Pancreas (tissue), 10 donors: ENCODE data around the gene ALG12. TPM values are rescaled to one million over a fixed set of nuclear protein-coding genes. Genes with fewer than 3 reads are reported as not detected.

Experiments
- ATAC-seq, 4 donors: fragments of 200-7000 bp; cut with Tn5 transposase; one replicate each; pipeline versions ENCODE4 v1.8.0 to v1.9.1; 2020; ENCODE audit warnings: mild to moderate bottlenecking in 4 of 4, moderate library complexity in 4 of 4
- DNase-seq, 6 donors: peaks; one replicate each; pipeline ENCODE4 v3.0.0-alpha.2; 2020
- FAIRE-seq: peaks from 2 replicates; lab custom pipeline; 2012; peaks lifted over from hg19 to GRCh38; lab: Jason Lieb, UNC
- H3K27ac ChIP-seq, 4 donors: fragments of 200-600 bp; sonication (generic); 1 replicate in 3 of 4; 2 replicates in 1 of 4; pipeline versions ENCODE4 v1.5.0 to v1.8.0; 2020
- H3K27me3 ChIP-seq, 4 donors: fragments of 200-600 bp; one replicate each; pipeline ENCODE4 v1.8.0; 2021
- H3K36me3 ChIP-seq, 3 donors: fragments of 200-600 bp; sonication (generic) in 1 of 3; one replicate each; pipeline versions ENCODE4 v1.5.0 to v1.8.0; 2020 to 2021
- H3K4me1 ChIP-seq, 3 donors: fragments of 200-600 bp; one replicate each; pipeline ENCODE4 v1.8.0; 2021
- H3K4me3 ChIP-seq, 4 donors: fragments of 200-600 bp; sonication (generic) in 2 of 4; one replicate each; pipeline versions ENCODE4 v1.5.0 to v1.8.0; 2020 to 2021
- H3K9me3 ChIP-seq, 4 donors: fragments of 200-600 bp; one replicate each; pipeline ENCODE4 v1.8.0; 2021
- WGBS, 2 donors: extraction: QIAGEN DNeasy Blood & Tissue Kit; methylation state at CpG; one replicate each; pipeline ENCODE4 v1.1.7; 2013; 5-methylcytosine and 5-hydroxymethylcytosine counted together
- intact Hi-C, 3 donors: fragments of 100-400 bp; cut with DNase I; formaldehyde crosslinking; loops; one replicate each; pipeline versions ENCODE4 v1.11.1 to v1.14.2; 2022
- polyA plus RNA-seq, 2 donors: library from polyadenylated mRNA; stranded (reverse); fragments of 200-250 nt; gene quantifications; one replicate each; pipeline ENCODE4 v1.2.3, GENCODE V29; 2013
- total RNA-seq, 6 donors: library from RNA; stranded (reverse); fragmentation: NEBNext Ultra II Directional in 4 of 6; extraction: Animal tissue kit (Norgen Biotek cat#: 25700) in 4 of 6; gene quantifications; one replicate each; pipeline versions ENCODE4 v1.2.1 to v1.2.4, GENCODE V29; 2021 to 2023
- TF ChIP-seq, protein P1 (sequence below), 4 donors: fragments of 200-600 bp; sonication (generic) in 3 of 4; IDR thresholded peaks; one replicate each; pipeline versions ENCODE4 v1.5.0 to v1.8.0; 2021; ENCODE audit warnings: antibody characterized with exemption in 4 of 4
- donor health status: healthy with polysubstance abuse.
- donor health status: DM: no; HTN: no; CAD: no; lungs with moderate emphysema.
- donor health status: DM: no; HTN: no; CAD: no.
- donor health status: control.
- donor health status: control.
- donor health status: Bipolar disorder and iron deficiency.
- donor health status: DM: yes; HTN: yes; CAD: no.
- donor health status: DM: no; HTN: no; CAD: no.
- donor health status: DM: no; HTN: no; CAD: no.
- donor health status: DM: yes; HTN: yes; CAD: no.

ALG12 gene
- total and polyA plus RNA-seq, 8 donors, result 7.1 to 13.1 (median 10.8) TPM

DNA sequence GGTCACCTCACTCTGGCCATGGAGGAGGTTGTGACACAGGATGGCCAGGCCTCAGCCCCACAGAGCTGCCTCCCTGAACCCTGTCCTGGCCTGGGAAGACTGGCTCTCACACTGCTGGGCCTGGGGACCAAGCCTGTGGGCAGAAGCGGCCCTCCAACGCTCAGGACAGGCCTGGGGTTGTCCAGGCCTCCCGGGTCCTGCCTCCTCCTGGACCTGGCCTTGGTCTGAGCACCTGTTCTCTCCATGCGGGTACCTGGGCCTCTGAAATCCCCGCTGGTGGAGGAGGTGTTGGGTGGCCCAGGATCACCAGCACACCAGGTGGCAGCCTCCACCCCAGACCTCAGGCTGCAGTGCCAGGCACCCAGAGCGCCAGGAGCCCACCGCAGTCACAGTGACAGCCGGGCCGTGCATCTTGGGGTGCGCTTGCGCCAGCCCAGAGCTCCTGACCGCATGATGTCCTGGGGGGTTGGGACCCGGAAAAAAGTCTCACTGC, 26.2 kb upstream of the ALG12 start:
- TF ChIP-seq, protein P1, sequence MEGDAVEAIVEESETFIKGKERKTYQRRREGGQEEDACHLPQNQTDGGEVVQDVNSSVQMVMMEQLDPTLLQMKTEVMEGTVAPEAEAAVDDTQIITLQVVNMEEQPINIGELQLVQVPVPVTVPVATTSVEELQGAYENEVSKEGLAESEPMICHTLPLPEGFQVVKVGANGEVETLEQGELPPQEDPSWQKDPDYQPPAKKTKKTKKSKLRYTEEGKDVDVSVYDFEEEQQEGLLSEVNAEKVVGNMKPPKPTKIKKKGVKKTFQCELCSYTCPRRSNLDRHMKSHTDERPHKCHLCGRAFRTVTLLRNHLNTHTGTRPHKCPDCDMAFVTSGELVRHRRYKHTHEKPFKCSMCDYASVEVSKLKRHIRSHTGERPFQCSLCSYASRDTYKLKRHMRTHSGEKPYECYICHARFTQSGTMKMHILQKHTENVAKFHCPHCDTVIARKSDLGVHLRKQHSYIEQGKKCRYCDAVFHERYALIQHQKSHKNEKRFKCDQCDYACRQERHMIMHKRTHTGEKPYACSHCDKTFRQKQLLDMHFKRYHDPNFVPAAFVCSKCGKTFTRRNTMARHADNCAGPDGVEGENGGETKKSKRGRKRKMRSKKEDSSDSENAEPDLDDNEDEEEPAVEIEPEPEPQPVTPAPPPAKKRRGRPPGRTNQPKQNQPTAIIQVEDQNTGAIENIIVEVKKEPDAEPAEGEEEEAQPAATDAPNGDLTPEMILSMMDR (IDR thresholded peaks at IDR 0.05), result no peak

DNA sequence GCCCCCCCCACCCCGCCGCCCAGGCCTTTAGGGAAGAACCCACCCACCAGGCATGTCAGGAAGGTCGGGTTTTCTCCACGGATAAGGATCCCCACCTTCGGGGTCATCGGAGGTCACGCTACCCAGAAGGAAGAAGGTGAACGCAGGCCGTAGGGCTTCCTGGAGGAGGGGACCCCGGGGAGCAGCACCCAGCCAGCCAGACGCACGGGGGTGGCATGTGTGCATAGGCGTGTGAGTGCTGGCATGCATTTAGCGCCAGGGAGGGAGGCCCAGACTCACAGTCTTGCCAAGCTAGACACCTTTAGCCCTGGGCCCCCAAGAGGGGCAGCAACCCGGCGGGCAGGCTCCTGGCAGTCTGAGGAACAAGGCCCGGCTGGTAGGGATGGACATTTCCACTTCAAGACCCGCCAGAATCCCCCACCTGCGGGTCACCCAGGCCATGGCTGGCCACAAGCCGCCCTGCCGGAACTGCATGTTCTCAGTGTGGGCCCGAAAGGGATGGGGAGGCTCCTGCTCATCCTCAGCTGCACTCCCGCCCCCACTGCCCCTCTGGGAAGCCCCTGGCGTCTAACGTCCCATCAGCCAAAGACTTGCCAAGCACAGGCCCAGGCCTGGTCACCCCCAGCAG, 25.6 kb upstream of the ALG12 start:
- WGBS, 2 donors, result 88 to 91% methylated on average over 25 of the region's 25 CpGs
- Histone ChIP-seq H3K9me3 (no peaks in the 10 kb centered on the region), H3K27ac (peak overlapping the region in 1 of 4 donors; percentile 33), H3K27me3 (no peaks in the 10 kb centered on the region), H3K4me1 (peaks cover 17 to 20% (median 20%) of the 10 kb centered on the region in 3 donors), H3K36me3 (no peaks in the 10 kb centered on the region), H3K4me3 (no peak overlapping the region)
- TF ChIP-seq, protein P1 (IDR thresholded peaks at IDR 0.05), result no peak
- peak in 3 of 6 donors; percentile 23 to 55 (median 28) for DNase-seq
- no peak for FAIRE-seq
- intact Hi-C loops, result no loop called here
- no peak for ATAC-seq

More for the DNA sequence above, 26.2 kb upstream of the ALG12 start:
- Histone ChIP-seq H3K36me3 (no peaks in the 10 kb centered on the region), H3K27me3 (no peaks in the 10 kb centered on the region), H3K4me3 (no peak overlapping the region), H3K4me1 (peaks cover 17 to 21% (median 20%) of the 10 kb centered on the region in 3 donors), H3K27ac (peak overlapping the region in 1 of 4 donors; percentile 33), H3K9me3 (no peaks in the 10 kb centered on the region)
- intact Hi-C loops, result no loop called here
- FAIRE-seq, result no peak
- DNase-seq, result peak in 3 of 6 donors; percentile 22 to 56 (median 25)
- 90 to 93% methylated on average over 13 of the region's 13 CpGs for WGBS, 2 donors
- ATAC-seq, result no peak

DNA sequence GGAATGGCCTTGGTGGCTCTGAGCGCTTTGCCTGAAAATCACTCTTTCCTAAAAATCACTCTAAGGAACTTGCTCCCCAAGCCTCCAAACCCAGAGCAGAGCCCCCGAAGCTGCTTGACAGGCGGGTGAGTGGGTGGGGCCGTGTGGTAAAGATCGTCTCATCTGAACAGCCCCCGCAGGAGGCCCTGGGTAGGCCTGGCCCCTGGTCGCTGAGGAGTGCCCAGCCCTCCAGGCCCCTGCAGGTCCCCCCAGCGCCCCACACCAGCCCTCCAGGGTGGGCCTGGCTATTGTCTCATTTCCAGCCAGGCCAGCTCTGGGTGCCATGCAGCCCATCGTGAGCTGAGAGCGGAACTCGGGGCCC, 25.1 kb upstream of the ALG12 start:
- Histone ChIP-seq H3K4me3 (no peak overlapping the region), H3K27me3 (no peaks in the 10 kb centered on the region), H3K36me3 (no peaks in the 10 kb centered on the region), H3K4me1 (peaks cover 17 to 20% (median 20%) of the 10 kb centered on the region in 3 donors), H3K9me3 (no peaks in the 10 kb centered on the region), H3K27ac (no peak overlapping the region)
- ATAC-seq, result no peak
- intact Hi-C loops, result no loop called here
- 91% methylated on average over 11 of the region's 11 CpGs for WGBS, 2 donors
- TF ChIP-seq, protein P1 (IDR thresholded peaks at IDR 0.05), result no peak
- DNase-seq, result peak in 1 of 6 donors; percentile 11
- FAIRE-seq, result no peak

DNA sequence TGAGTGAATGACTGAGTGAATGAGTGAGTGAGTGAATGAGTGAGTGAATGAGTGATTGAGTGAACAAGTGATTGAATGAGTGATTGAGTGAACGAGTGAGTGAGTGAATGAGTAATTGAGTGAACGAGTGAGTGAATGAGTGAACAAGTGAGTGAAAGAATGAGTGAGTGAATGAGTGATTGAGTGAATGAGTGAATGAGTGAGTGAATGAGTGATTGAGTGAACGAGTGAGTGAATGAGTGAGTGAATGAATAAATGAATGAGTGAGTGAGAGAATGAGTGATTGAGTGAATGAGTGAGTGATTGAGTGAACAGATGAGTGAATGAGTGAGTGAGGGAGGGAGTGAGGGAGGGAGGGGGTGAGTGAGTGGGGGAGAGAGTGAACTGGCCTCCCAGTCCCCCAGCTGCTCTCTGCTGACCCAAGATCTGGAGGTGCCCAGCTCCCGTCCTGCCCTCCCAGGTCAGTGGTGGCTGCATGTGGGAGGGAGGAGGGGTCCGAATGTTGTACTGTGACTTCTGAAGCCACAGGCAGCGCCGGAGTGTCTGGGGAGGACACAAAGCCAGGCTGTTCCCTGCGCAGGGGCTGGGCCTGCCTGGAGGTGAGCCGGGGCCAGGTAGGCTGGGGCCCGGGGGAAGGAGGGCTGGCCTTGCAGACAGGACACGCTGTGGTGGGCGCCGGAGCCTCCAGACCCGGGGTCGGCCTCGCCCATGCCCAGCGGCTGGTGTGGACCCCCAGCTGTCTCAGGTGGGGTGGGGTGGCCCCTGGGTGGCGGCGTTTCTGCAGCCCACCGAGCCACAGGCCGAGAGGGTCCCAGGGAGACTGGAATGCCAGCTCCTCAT, 24.5 kb upstream of the ALG12 start:
- Histone ChIP-seq H3K4me3 (no peak overlapping the region), H3K36me3 (no peaks in the 10 kb centered on the region), H3K4me1 (peaks cover 14 to 19% (median 17%) of the 10 kb centered on the region in 3 donors), H3K27ac (no peak overlapping the region), H3K9me3 (no peaks in the 10 kb centered on the region), H3K27me3 (no peaks in the 10 kb centered on the region)
- TF ChIP-seq, protein P1 (IDR thresholded peaks at IDR 0.05), result no peak
- FAIRE-seq (no peak), ATAC-seq (no peak), DNase-seq (peak in 2 of 6 donors; percentile 13 to 54)
- WGBS, 2 donors, result 83 to 87% methylated on average over 14 to 21 of the region's 21 CpGs
- intact Hi-C loops, result no loop called here
